Stimulated activated CD4-positive, alpha-beta T cell treated with anti-CD3 and anti-CD28 coated beads, Interleukin-12 subunit alpha, Interleukin-12 subunit beta, amount 100 ng/mL, for 4 hours (primary cell): ENCODE results near the gene PLTP.
A peak's percentile ranks its signal among the peaks of the same experiment; 100 is the strongest.

Experiments
- DNase-seq: peaks from one replicate; pipeline ENCODE4 v3.0.0-alpha.2; 2020

The PLTP gene

DNA sequence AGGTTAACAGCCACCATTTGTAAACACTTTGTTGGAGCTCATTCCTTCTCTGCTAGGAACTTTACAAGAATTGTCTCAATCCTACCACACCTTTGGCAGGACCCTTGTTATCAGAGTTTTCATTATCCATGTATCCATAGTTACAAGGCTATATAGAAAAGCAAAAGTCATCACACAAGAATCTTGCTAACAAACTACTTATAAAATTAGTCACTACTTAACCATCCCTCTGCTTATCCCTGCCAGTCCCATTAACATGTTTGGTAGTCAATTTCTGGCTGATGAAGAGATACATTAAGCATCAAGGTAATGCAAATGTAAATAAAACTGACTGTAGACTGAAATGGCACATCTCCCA lies 44.2 kb downstream of the PLTP start:
- DNase-seq = no peak

DNA sequence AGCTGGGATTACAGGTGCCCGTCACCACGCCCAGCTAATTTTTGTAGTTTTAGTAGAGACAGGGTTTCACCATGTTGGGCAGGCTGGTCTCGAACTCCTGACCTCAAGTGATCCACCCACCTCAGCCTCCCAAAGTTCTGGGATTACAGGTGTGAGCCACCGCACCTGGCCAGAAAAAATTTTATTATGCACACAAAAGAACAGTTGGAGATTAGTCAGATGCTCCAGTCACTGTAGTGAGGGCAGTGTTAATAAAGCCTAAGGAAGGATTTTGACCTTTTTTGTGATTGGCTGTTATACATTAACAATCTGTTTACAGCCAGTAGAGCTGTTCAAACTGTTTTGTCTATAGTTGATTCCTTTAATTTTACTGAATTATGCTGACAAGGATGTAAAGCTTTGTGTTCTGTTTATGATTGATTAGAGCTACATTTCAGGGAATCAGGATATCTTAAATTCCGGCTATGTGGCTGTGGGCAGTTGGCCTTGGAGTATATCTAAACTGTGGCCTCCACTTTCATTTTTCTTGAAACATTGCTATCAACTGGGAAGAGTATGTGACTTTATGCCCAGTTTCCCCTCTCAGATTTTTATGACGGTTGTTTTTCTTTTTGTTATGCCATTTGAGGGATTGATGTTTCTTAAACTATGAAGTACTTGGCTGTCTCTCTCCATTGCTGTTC lies 44.7 kb downstream of the PLTP start:
- no peak for DNase-seq

DNA sequence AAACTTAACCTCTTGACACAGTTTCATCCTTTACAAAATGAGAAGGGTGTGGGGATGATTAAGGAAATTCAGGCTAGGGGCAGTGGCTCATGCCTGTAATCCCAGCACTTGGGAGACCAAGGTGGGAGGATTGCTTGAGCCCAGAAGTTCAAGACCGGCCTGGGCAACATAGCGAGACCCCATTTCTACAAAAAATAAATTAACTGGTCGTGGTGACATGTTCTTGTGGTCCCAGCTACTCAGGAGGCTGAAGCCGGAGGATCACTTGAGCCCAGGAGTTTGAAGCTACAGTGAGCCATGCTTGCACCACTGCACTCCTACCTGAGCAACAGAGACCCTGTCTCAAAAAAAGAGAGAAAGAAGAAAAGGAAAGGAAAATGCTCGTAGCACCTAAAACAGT lies 45.5 kb downstream of the PLTP start:
- DNase-seq = no peak

DNA sequence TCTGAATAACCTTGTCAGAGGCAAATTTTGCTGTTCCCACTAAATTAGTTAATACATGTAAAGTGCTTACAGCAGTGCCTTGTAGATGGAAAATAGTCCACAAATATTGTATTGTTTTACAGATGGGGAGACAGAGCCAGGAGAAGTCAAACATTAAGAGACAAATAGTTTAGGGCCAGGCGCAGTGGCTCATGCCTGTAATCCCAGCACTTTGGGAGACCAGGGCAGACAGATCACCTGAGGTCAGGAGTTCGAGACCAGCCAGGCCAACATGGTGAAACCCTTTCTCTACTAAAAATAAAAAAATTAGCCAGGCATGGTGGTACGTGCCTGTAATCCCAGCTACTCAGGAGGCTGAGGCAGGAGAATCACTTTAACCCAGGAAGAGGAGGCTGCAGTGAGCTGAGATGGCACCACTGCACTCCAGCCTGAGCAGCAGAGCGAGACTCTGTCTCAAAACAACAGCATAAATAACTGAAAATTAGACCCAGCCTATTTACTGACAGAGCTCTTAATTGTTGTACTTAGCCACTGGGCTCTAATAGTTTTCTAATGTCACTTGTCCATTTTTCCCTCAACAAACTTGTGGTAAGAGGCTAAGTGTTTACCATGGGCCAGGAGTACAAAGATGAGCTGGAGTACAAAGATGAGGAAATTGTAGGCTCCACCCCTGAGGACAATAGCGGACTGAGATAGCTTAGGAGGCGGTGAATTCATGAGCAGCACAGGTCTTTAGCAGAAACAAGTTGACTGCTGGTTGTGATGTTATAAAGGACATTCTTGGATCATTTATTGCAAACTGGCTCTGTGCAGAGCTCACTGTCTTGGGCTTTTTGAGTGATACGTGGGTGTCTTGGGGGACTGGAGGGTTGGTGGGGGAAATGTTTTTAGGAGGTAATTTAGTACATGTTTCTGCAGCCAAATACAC lies 48.1 kb downstream of the PLTP start:
- DNase-seq = no peak

DNA sequence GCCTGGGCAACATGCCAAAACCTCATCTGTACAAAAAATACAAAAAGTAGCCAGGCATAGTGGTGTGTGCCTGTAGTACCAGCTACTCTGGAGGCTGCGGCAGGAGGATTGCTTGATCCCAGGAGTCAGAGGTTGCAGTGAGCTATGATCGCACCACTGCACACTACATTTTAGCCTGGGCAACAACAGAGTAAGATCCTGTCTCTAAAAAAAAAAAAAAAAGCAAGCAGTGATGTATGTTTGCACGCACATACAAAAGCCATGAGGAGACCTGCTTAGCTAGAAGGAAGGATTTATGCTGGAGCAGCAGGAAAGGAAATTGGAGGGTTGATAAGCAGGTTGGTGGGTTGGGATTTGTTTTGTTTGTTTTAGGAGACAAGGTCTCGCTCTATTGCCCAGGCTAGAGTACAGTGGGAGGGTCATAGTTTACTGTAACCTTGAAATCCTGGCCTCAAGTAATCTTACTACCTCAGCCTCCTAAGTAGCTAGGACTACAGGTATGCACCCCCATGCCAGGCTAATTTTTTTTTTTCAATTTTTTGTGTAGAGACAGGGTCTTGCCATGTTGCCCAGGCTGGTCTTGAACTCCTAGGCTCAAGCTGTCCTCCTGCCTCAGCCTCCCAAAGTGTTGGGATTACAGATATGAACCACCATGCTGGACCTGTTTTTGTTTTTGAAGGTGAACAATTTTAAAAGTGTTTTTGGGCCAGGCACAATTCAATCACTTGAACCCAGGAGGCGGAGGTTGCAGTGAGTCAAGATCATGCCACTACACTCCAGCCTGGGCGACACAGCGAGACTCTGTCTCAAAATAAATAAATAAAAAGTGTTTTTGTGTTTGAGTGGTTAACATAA lies 50.5 kb downstream of the PLTP start:
- DNase-seq = no peak

DNA sequence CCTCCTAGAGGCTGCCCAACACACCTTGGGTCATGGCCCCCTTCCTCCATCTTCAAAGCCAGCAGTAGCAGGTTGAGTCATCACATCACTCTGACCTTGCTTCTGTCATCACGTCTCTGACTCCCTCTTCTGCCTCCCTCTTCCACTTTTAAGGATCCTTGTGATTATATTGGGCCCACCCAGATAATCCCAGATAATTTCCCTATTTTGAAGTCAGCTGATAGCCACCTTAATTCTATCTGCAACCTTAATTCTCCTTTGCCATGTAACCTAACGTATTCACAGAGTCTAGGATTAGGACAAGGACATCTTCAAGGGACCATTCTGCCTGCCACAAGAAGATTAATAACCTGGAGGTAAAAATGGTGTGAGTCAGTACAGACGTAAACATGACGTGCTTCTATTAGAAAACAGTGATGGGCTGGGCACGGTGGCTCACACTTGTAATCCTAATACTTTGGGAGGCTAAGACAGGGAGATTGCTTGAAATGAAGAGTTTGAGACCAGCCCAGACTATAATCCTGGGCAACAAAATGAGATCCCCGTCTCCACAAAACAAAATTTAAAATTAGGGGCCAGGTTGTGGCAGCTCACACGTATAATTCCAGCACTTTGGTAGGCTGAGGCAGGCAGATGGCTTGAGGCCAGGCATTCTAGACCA lies 51.3 kb downstream of the PLTP start:
- no peak for DNase-seq

DNA sequence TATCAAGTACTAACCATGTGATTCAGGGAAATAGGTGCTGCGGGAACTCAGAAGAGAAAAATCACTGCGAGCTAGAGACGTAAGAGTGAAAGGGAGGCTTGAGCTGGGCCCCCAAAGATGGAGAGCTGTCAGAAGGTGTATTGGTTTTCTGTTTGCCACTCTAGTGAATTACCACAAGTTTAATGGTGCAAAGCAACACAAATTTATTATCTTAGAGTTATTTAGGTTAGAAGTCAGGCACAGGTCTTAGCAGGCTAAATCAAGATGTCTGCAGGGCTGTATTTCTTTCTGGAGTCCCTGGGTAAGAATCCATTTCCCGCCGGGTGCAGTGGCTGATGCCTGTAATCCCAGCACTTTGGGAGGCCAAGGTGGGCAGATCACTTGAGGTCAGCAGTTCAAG lies 52.0 kb downstream of the PLTP start:
- no peak for DNase-seq

DNA sequence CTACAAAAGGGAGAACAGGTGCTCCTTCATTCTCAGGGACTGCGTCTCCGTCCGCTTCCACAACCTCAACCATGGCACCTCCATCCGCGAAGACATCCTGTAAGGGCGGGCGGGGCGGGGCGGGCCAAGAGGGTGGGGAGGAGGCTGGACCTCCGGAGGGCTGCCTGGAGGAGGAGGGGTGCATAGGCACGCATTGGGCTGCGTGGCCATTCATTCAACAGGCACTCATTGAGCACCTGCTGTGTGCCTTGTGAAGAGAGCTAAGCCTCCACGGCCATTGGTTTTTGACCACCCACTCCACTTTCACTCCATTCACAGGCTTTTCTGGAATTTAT lies 54.1 kb downstream of the PLTP start:
- no peak for DNase-seq

DNA sequence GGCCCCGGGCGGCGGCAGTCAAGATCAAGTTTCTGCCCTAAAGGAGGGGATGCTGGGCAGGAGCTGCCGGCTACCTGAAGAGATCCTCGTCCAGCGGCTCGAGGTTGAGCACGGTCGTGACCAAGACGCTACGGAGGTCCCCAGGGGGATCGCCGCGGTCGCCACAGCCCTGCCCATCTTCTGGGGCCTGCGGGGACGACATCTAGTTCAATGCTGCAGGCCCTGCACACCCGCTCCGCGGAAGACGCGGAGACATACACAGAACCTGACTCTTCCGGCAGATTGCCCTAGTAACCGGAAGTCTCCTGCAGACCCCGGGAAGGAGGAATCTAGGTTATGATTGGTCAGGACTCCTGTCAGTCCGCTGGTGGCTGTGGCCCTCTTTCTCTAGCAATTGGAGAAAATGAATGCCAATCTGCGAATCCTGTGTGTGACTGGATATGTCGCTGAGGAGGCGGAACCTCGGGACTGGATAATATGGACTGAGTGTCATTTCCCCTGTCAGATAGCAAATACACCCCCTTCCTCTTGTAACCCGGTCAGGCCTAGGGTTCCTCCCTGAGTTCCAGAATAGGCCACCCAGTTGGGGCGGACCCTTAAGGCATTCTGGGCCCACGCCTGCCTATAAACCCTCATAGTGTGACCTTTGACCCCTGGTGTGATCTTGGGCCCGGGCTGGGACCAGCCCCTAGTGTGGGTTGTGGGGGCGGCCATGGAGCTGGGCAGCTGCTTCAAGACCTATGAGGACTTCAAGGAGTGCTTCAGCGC lies 54.7 kb downstream of the PLTP start, which contains the start of the genes ACOT8 and ZSWIM3:
TSS of gene ACOT8 (minus strand) at position 279 of the 768 bp plus-strand sequence. CDS start at position 202, 77 bp downstream.
TSS of gene ZSWIM3 (plus strand) at position 501 of the 768 bp plus-strand sequence. CDS start at position 713, 212 bp downstream.
- peak; percentile 77 for DNase-seq

DNA sequence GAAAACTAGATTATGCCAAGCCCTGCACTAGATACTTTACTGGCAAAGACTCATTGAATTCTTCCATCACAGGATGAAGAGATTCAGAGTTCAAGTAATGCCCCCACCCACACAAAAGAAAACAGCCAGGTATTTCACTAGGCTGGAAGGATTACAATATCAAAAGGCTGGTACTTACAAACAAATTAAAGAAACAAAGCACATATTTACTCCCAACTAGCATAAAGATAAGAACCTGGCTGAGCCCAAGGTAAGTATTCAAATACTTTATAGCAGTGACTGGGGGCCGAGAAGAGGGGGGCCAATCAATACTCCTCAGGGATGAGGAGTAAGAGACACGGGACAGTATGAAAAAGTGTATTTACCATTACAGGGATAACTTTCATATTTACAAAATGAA lies 58.5 kb downstream of the PLTP start:
- no peak for DNase-seq

DNA sequence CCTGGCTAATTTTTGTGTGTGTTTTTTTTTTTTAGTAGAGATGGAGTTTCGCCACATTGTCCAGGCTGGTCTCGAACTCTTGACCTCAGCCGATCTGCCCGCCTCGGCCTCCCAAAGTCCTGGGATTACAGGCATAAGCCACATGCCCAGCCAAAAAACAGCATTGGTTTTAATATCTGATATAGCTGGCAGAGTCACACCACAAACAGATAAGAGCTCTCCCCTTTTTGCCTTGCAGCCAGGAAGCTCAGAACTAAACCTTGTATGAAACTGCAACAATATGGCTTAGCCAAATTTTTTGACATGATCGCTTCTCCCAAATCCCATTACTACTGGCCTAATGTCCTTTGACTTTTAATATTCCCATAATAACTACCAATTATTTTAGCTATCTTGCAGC lies 59.6 kb downstream of the PLTP start:
- DNase-seq = no peak

DNA sequence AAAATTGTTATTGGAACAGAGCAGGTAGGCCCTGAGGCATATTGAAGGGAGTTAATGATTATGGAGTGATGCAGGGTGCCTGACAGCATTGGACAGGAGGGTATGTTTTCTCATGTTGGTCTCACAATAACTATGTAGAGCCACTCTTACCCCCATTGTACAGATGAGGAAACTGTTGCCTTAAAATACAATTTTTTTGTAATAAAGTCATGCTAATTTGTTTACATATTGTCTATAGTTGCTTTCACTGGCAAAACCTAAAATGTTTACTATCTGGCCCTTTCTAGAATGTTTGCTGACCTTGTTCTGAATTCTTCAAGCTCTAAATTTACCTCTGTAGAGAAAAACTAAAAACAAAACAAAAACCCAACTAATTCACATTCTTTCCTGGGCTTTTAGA lies 60.5 kb downstream of the PLTP start:
- DNase-seq = no peak

DNA sequence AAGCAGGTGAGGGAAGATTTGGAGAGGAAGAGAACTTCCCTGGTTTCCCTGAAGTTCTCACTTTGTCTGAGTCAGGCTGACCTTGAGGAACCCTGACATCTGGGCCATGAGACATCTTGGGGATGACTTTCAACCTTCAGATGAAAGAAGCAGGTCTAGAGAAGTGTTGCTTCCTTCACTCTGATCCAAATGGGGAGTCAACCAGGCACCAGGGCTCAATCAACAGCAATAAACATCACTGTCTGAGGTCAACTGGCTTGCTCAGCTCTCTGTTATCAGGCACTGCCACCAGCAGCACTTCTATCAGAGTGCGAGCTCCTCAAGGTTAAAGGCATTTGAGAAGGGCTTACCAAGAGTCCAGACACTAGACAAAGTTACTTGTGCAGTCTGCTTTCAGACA lies 61.0 kb downstream of the PLTP start:
- DNase-seq = no peak

DNA sequence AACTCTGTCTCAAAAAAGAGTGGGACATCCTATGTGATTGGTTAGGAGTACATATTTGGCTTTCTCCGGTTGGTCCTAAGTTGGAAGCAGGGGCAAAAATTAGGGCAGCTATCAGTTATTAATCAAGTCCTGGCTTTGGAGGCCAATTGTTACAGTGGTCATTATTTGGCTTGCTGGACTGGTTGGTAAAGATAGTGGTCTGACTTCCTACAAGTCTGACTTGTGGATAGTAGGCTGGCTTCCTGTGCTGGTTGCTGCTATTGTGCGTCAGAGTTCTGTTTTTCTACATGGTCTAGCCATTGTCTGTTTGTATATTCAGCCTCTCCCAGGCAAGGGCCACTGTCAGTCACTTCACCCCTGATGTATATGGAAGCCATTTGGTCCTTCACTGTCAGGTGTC lies 61.7 kb downstream of the PLTP start:
- DNase-seq = no peak

DNA sequence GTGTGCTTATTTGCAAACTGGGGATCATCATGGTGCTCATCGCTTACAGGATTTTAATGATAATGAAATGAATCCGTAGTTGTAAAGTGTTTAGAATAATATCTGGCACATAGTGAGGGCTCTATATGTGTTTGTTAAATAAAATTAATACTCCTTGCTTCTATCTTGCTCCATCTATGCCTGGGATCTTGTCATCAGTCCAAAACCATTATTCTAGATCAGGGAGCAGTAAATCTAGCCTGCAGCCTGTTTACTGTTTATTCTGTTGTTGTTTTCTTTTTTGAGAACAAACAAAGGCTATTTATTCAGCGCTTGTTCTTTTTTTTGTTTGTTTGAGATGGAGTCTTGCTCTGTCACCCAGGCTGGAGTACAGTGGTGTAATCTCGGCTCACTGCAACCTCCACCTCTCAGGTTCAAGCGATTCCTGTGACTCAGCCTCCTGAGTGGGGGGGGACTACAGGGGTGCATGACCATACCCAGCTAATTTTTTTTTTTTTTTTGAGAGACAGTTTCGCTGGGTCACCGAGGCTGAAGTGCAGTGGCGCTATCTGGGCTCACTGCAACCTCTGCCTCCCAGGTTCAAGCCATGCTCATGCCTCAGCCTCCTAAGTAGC lies 62.9 kb downstream of the PLTP start:
- DNase-seq = no peak
